ENCODE results near the gene TACR1. TPM values are rescaled to one million over a fixed set of nuclear protein-coding genes. Genes with fewer than 3 reads are reported as not detected.

TACR1 gene
- total and polyA plus RNA-seq, 2 of the 8 experiments (the other 6 are each of a cell fraction or from before 2014, with no cell fraction given): 0.09 to 0.37 TPM

GRCh38 chr2:75053484-75054112, 145.7 kb downstream of the TACR1 start:
- H3K23me2 ChIP-seq (ENCODE audit: low read depth, low read length): no peaks in the 10 kb centered on the region
- H3K27me3 ChIP-seq (replicated peaks in 1 of 4; ENCODE audit: control insufficient read depth in 3 of 4, extremely low read depth in 1 of 4, insufficient read depth in 3 of 4, low read length in 3 of 4): peaks cover 0 to 4% (median 2%) of the 10 kb centered on the region in 4 experiments; a peak in 4 of 7 replicates
- H2BK20ac ChIP-seq (ENCODE audit: low read length): peak overlapping the region; percentile 65; the same call in 1 of the 2 replicates
- no peak overlapping the region for H3K56ac ChIP-seq (replicated peaks; ENCODE audit: insufficient read length, low read depth, low read length)
- CTCF ChIA-PET (ENCODE audit: partially characterized antibody): interaction anchor here (0.6 to 4.4 kb wide), 11 partner anchors 8 to 416 kb away, joined by 3 to 36 read pairs (median 4); no protein-coding TSS in a partner anchor
- POLR2A ChIA-PET (ENCODE audit: partially characterized antibody): no interaction called here
- H2AFZ ChIP-seq (ENCODE audit: low read length): peak overlapping the region; percentile 79
- no peak overlapping the region for H2AK5ac ChIP-seq (ENCODE audit: low read depth, low read length)
- H4K8ac ChIP-seq (ENCODE audit: extremely low read depth, insufficient read depth, low read length): 0 out of 2 replicates have a peak overlapping the region, but pooled peaks have one; percentile 60
- no peak overlapping the region for H3K23ac ChIP-seq (ENCODE audit: insufficient read length)
- DNase-seq (ENCODE audit: low read depth in 1 of 2, low spot score in 2 of 2) (peak; percentile 31 to 66), FAIRE-seq (no peak)
- no peak overlapping the region for H3K18ac ChIP-seq (ENCODE audit: extremely low read depth, low read length)
- no peaks in the 10 kb centered on the region for H4K20me1 ChIP-seq (replicated peaks in 1 of 2; ENCODE audit: control insufficient read depth in 1 of 2, insufficient read depth in 2 of 2, low read length in 2 of 2)
- H3K27ac ChIP-seq (ENCODE audit: low read depth, low read length): no peak overlapping the region
- no peak overlapping the region for H3K9ac ChIP-seq (replicated peaks in 1 of 4; ENCODE audit: extremely low read depth in 1 of 4, low read depth in 3 of 4, low read length in 3 of 4)
- TF ChIP-seq CREB1 (IDR thresholded peaks at IDR 0.05) (peak; percentile 70), RAD21 (IDR thresholded peaks at IDR 0.05 in 1 of 2, conservative IDR thresholded peaks at IDR 0.05 in 1 of 2; ENCODE audit: low read depth in 2 of 2, low read length in 2 of 2) (peak; percentile 84 to 90), CTCF (IDR thresholded peaks at IDR 0.05; ENCODE audit: control extremely low read depth in 1 of 3, insufficient read depth in 1 of 3, low read depth in 1 of 3, low read length in 3 of 3) (peak; percentile 74 to 93 (median 77)), E2F6 (IDR thresholded peaks at IDR 0.05) (no peak), MAFK (IDR thresholded peaks at IDR 0.05; ENCODE audit: low read depth, low read length) (no peak)
- peaks cover 9 to 35% (median 14%) of the 10 kb centered on the region in 4 experiments; a peak in 6 of 7 replicates for H3K4me1 ChIP-seq (replicated peaks in 1 of 4; ENCODE audit: control insufficient read depth in 3 of 4, insufficient read depth in 4 of 4, low read length in 3 of 4)
- H4K5ac ChIP-seq (ENCODE audit: insufficient read length, low read depth, low read length): no peak overlapping the region
- no peak overlapping the region; the same call in 1 of the 2 replicates for H2BK15ac ChIP-seq (ENCODE audit: low read length)
- H4K91ac ChIP-seq (replicated peaks; ENCODE audit: insufficient read length, low read length): no peak overlapping the region
- WGBS, 2 experiments (ENCODE audit: extremely low coverage in 1 of 2, insufficient coverage in 1 of 2, insufficient read length in 1 of 2, insufficient replicate concordance in 2 of 2, low coverage in 1 of 2, low lambda C conversion rate in 2 of 2, missing lambda C conversion rate in 1 of 2): 38% methylated on average over 6 of the region's 7 CpGs; no CpG with 5 or more reads in 1 of the 2 experiments
- no peak overlapping the region for H3K4me2 ChIP-seq (ENCODE audit: insufficient read depth in 1 of 2, low read depth in 2 of 2, low read length in 2 of 2)
- H3K9me3 ChIP-seq (ENCODE audit: insufficient read depth in 2 of 2, low read depth in 1 of 2, low read length in 1 of 2): no peaks in the 10 kb centered on the region
- H3K79me1 ChIP-seq (ENCODE audit: low read depth, low read length): no peaks in the 10 kb centered on the region
- peak overlapping the region; percentile 78; the same call in 1 of the 2 replicates for H2BK5ac ChIP-seq (ENCODE audit: low read depth, low read length)
- no peaks in the 10 kb centered on the region for H3K36me3 ChIP-seq (ENCODE audit: control insufficient read depth in 2 of 4, insufficient read depth in 4 of 4, low read length in 3 of 4)
- no peak overlapping the region for H3K14ac ChIP-seq (ENCODE audit: insufficient read length)
- H3K79me2 ChIP-seq (ENCODE audit: control insufficient read depth in 1 of 2, insufficient read depth in 2 of 2, low read length in 2 of 2): no peaks in the 10 kb centered on the region
- no peak overlapping the region for H3K4ac ChIP-seq (replicated peaks; ENCODE audit: insufficient read length, low read depth, low read length)
- H2BK12ac ChIP-seq (ENCODE audit: low read depth, low read length): peak overlapping the region; percentile 95; the same call in 1 of the 2 replicates
- no peak overlapping the region for H2BK120ac ChIP-seq (replicated peaks; ENCODE audit: low read depth, low read length)
- H3K4me3 ChIP-seq (ENCODE audit: extremely low read depth in 1 of 4, insufficient read depth in 2 of 4, low read depth in 3 of 4, low read length in 4 of 4): no peak overlapping the region

All from H1 (cell line).